ENCODE measurements around the gene DET1. TPM values are rescaled to one million over a fixed set of nuclear protein-coding genes. Genes with fewer than 3 reads are reported as not detected.

Gene DET1
- total and polyA plus RNA-seq, 2 of the 13 experiments (the other 11 are each of a cell fraction or from before 2014, with no cell fraction given), result 2.2 to 4.2 TPM

DNA sequence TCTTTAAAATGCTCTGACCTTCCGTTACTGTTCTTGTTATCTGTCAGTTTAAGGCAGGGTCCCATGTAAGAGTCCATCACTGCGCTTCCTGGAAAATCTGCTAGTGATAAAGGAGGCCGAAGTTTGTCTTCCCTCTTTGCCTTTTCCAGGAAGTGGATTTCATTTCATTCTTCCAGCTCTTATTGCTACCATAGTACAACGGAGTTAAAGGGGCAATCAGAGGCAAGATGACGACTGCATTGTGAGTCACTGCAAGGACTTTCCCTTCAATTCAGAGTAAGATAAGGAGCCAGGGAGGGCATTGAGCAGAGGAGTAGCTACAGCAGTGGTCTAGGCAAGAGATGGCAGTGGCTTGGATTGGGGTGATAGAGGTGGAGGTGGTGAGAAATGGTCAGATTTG, 17.2 kb upstream of the DET1 start:
- 30% methylated on average over 5 of the region's 5 CpGs for WGBS (ENCODE audit: low lambda C conversion rate)
- Histone ChIP-seq H3K79me2 (ENCODE audit: insufficient read depth, low read length) (no peaks in the 10 kb centered on the region), H3K9ac (ENCODE audit: insufficient read depth, low read depth, low read length) (no peak overlapping the region), H3K9me3 (ENCODE audit: low read length) (no peaks in the 10 kb centered on the region), H3K4me2 (ENCODE audit: low read depth, low read length) (no peak overlapping the region), H3K27me3 (ENCODE audit: control insufficient read depth in 1 of 2, insufficient read depth in 2 of 2, low read length in 2 of 2) (peaks cover 0 to 19% of the 10 kb centered on the region in 2 experiments; a peak in 3 of 5 replicates), H4K20me1 (ENCODE audit: insufficient read depth, low read length) (no peaks in the 10 kb centered on the region), H3K27ac (ENCODE audit: extremely low read length, insufficient read depth, low read length) (no peak overlapping the region), H3K4me1 (ENCODE audit: insufficient read depth, low read length) (no peaks in the 10 kb centered on the region), H2AFZ (ENCODE audit: low read length) (no peak overlapping the region), H3K36me3 (replicated peaks in 1 of 2; ENCODE audit: control insufficient read depth in 1 of 2, insufficient read depth in 2 of 2, low read length in 2 of 2) (no peaks in the 10 kb centered on the region), H3K4me3 (replicated peaks in 1 of 3; ENCODE audit: insufficient read depth in 1 of 3, low read depth in 2 of 3, low read length in 3 of 3) (no peak overlapping the region)
- intact Hi-C loops (cut with micrococcal nuclease; ENCODE audit: unreplicated experiment) (no loop called here), in situ Hi-C loops (cut with HindIII; ENCODE audit: extremely low pct_ligation_motif_present, low pct_unique_long_range_greater_than_20kb) (no loop called here)
- TF ChIP-seq NFKB2 (CRISPR knock-in tag; IDR thresholded peaks at IDR 0.05; ENCODE audit: borderline replicate concordance), result no peak
- no peak for TF ChIP-seq ZNF879 (CRISPR knock-in tag; IDR thresholded peaks at IDR 0.05)
- no peak for TF ChIP-seq ZSCAN20 (CRISPR knock-in tag; IDR thresholded peaks at IDR 0.05; ENCODE audit: borderline replicate concordance)
- no peak for TF ChIP-seq MAFF (IDR thresholded peaks at IDR 0.05; ENCODE audit: low read depth, low read length)
- no peak for TF ChIP-seq ZNF720 (CRISPR knock-in tag; IDR thresholded peaks at IDR 0.05)
- TF ChIP-seq ZNF414 (CRISPR knock-in tag; IDR thresholded peaks at IDR 0.05), result no peak
- no peak for TF ChIP-seq KAT8 (CRISPR knock-in tag; IDR thresholded peaks at IDR 0.05)
- TF ChIP-seq GATA4 (IDR thresholded peaks at IDR 0.05; ENCODE audit: borderline replicate concordance, low read depth), result no peak
- no peak for TF ChIP-seq CSRNP2 (CRISPR knock-in tag; conservative IDR thresholded peaks at IDR 0.05; ENCODE audit: low read depth)
- no peak for TF ChIP-seq ZNF549 (CRISPR knock-in tag; IDR thresholded peaks at IDR 0.05)
- no peak for TF ChIP-seq ZNF747 (CRISPR knock-in tag; IDR thresholded peaks at IDR 0.05; ENCODE audit: borderline replicate concordance)
- TF ChIP-seq REL (CRISPR knock-in tag; conservative IDR thresholded peaks at IDR 0.05), result no peak
- TF ChIP-seq SOX5 (CRISPR knock-in tag; IDR thresholded peaks at IDR 0.05; ENCODE audit: borderline replicate concordance), result no peak
- TF ChIP-seq ERF (CRISPR knock-in tag; IDR thresholded peaks at IDR 0.05), result no peak
- no peak for TF ChIP-seq ZNF282 (IDR thresholded peaks at IDR 0.05; ENCODE audit: partially characterized antibody)
- no peak for TF ChIP-seq ZBTB44 (CRISPR knock-in tag; IDR thresholded peaks at IDR 0.05)
- no peak for TF ChIP-seq ELF1 (CRISPR knock-in tag; IDR thresholded peaks at IDR 0.05)
- no peak for TF ChIP-seq ZFAT (CRISPR knock-in tag; conservative IDR thresholded peaks at IDR 0.05)
- no peak for TF ChIP-seq SAP130 (CRISPR knock-in tag; IDR thresholded peaks at IDR 0.05; ENCODE audit: low read depth)
- TF ChIP-seq MNT (IDR thresholded peaks at IDR 0.05), result no peak
- POLR2A ChIA-PET, result no interaction called here
- no TSS peak for BruUV-seq (replicated peaks)
- ATAC-seq, result no peak
- CTCF ChIA-PET (ENCODE audit: low intra/inter-chr PET ratio, low total read pairs), result no interaction called here
- no peak for FAIRE-seq
- no peak for DNase-seq (ENCODE audit: low spot score)
